Endothelial cell of umbilical vein (primary cell): Measurements from ENCODE around the gene PGLYRP4. TPM values are rescaled to one million over a fixed set of nuclear protein-coding genes. Genes with fewer than 3 reads are reported as not detected.

Experiments
- BruUV-seq: library from RNA; stranded (reverse); fragments of 400-500 nt; replicated peaks from 2 replicates; lab custom pipeline; 2021; lab: Mats Ljungman, UMichigan
- CTCF ChIA-PET: fragments of 300-600, 350-600 bp; sonication (Branson Sonifier 250); formaldehyde crosslinking; loops from one replicate; lab custom pipeline; 2021; ENCODE audit warnings: antibody characterized with exemption, inconsistent platforms; lab: Charles Lee
- POLR2A ChIA-PET: fragments of 300-600, 350-600 bp; sonication (Branson Sonifier 250); formaldehyde crosslinking; loops from one replicate; lab custom pipeline; 2021; ENCODE audit warnings: antibody characterized with exemption, inconsistent platforms; lab: Charles Lee
- DNase-seq: peaks from one replicate; pipeline ENCODE4 v3.0.0-alpha.2; 2011; ENCODE audit warnings: low read depth, low spot score
- FAIRE-seq: peaks from 2 replicates; lab custom pipeline; 2011; peaks lifted over from hg19 to GRCh38; lab: Jason Lieb, UNC
- H2AFZ ChIP-seq: 2 replicates; pipeline ENCODE4 v1.6.0; 2012; ENCODE audit warnings: low read depth, low read length, control low read depth, inconsistent platforms
- H3K27ac ChIP-seq: 2 replicates; pipeline ENCODE4 v1.5.1; 2011; ENCODE audit warnings: low read depth, mild to moderate bottlenecking, control low read depth, low read length, moderate library complexity; ENCODE audit not compliant: insufficient read depth
- H3K27me3 ChIP-seq, 2 experiments: 2 replicates each; pipeline versions ENCODE4 v1.6.0 to v1.6.1; 2011; ENCODE audit warnings: low read length in 2 of 2, mixed read lengths in 1 of 2; ENCODE audit not compliant: control insufficient read depth in 2 of 2, insufficient read depth in 2 of 2
- H3K36me3 ChIP-seq, 2 experiments: 2 replicates in 1 of 2; 3 replicates in 1 of 2; pipeline ENCODE4 v1.5.1; 2011; ENCODE audit warnings: low read length in 2 of 2, mild to moderate bottlenecking in 1 of 2, moderate library complexity in 1 of 2; ENCODE audit not compliant: control insufficient read depth in 2 of 2, insufficient read depth in 2 of 2; ENCODE audit errors: extremely low read depth in 1 of 2
- H3K4me1 ChIP-seq: 3 replicates; pipeline ENCODE4 v1.5.1; 2011; ENCODE audit warnings: mild to moderate bottlenecking, low read length; ENCODE audit not compliant: control insufficient read depth, insufficient read depth; ENCODE audit errors: extremely low read depth
- H3K4me2 ChIP-seq: 2 replicates; pipeline ENCODE4 v1.6.1; 2011; ENCODE audit warnings: low read length, control low read depth, mixed read lengths; ENCODE audit not compliant: insufficient read depth
- H3K4me3 ChIP-seq, 3 experiments: fragments of 200-600 bp in 1 of 3; sonication (generic), shearing (Covaris generic) in 1 of 3; replicated peaks in 1 of 3; 2 replicates each; pipeline ENCODE4 v1.5.1; 2011 to 2016; ENCODE audit warnings: control low read depth in 3 of 3, low read length in 3 of 3, mild to moderate bottlenecking in 2 of 3, inconsistent platforms in 1 of 3, low read depth in 1 of 3, moderate library complexity in 1 of 3; ENCODE audit not compliant: insufficient read depth in 1 of 3
- H3K79me2 ChIP-seq: 2 replicates; pipeline ENCODE4 v1.6.0; 2012; ENCODE audit warnings: low read length, inconsistent platforms; ENCODE audit not compliant: control insufficient read depth, insufficient read depth
- H3K9ac ChIP-seq: replicated peaks from 2 replicates; pipeline ENCODE3; 2011; ENCODE audit warnings: low read length, control low read depth; ENCODE audit not compliant: insufficient read depth; ENCODE audit errors: extremely low read depth
- H3K9me1 ChIP-seq: replicated peaks from 3 replicates; pipeline ENCODE4 v1.6.0; 2011; ENCODE audit warnings: mild to moderate bottlenecking, low read length; ENCODE audit not compliant: control insufficient read depth, insufficient read depth; ENCODE audit errors: extremely low read depth
- H3K9me3 ChIP-seq: replicated peaks from 2 replicates; pipeline ENCODE4 v1.5.1; 2012; ENCODE audit warnings: low read length, inconsistent platforms; ENCODE audit not compliant: control insufficient read depth, insufficient read depth
- H4K20me1 ChIP-seq: replicated peaks from 2 replicates; pipeline ENCODE3; 2011; ENCODE audit warnings: mild to moderate bottlenecking, low read length; ENCODE audit not compliant: control insufficient read depth, insufficient read depth; ENCODE audit errors: extremely low read depth
- CTCF ChIP-seq, 2 donors: IDR thresholded peaks; 1 replicate in 1 of 2; 2 replicates in 1 of 2; pipeline ENCODE4 v1.5.1; 2011; ENCODE audit warnings: low read length in 2 of 2, mild to moderate bottlenecking in 2 of 2, moderate library complexity in 2 of 2, control low read depth in 1 of 2, inconsistent platforms in 1 of 2, low read depth in 1 of 2; ENCODE audit not compliant: insufficient read depth in 1 of 2; ENCODE audit errors: extremely low read depth in 1 of 2
- EZH2 ChIP-seq: IDR thresholded peaks from 2 replicates; pipeline ENCODE4 v1.6.1; 2012; ENCODE audit warnings: borderline replicate concordance, low read depth, mild to moderate bottlenecking, moderate library complexity, low read length, inconsistent platforms; ENCODE audit not compliant: severe bottlenecking
- FOS ChIP-seq: IDR thresholded peaks from 2 replicates; pipeline ENCODE4 v1.6.1; 2011; ENCODE audit warnings: mild to moderate bottlenecking, low read length, moderate library complexity, borderline replicate concordance; ENCODE audit not compliant: insufficient read depth
- GATA2 ChIP-seq: IDR thresholded peaks from 2 replicates; pipeline ENCODE4 v1.7.0; 2011; ENCODE audit warnings: low read depth, mild to moderate bottlenecking, moderate library complexity, mixed read lengths, low read length; ENCODE audit not compliant: insufficient read length, insufficient read depth
- JUN ChIP-seq: IDR thresholded peaks from 2 replicates; pipeline ENCODE4 v1.6.1; 2011; ENCODE audit warnings: borderline replicate concordance, low read depth; ENCODE audit not compliant: insufficient read length, insufficient read depth
- MAX ChIP-seq: IDR thresholded peaks from 2 replicates; pipeline ENCODE4 v1.6.1; 2011; ENCODE audit not compliant: insufficient read depth, insufficient read length
- MYC ChIP-seq: IDR thresholded peaks from one replicate; pipeline ENCODE4 v1.6.1; 2011; ENCODE audit warnings: mild to moderate bottlenecking, low read depth, low read length
- POLR2A ChIP-seq: IDR thresholded peaks from 2 replicates; pipeline ENCODE4 v1.6.1; 2012; ENCODE audit warnings: low read depth, mild to moderate bottlenecking, control low read depth, low read length
- POLR2AphosphoS5 ChIP-seq: IDR thresholded peaks from 2 replicates; pipeline ENCODE4 v1.6.1; 2012; ENCODE audit warnings: low read depth, mild to moderate bottlenecking, control low read depth, low read length, moderate library complexity; ENCODE audit not compliant: insufficient read depth
- dilution Hi-C: fragments of 300-500 bp; cut with MboI; formaldehyde crosslinking; loops from one replicate; pipeline ENCODE4 v1.15.0; 2019; ENCODE audit warnings: low sequenced_read_pairs; ENCODE audit not compliant: extremely low pct_ligation_motif_present
- intact Hi-C: fragments of 100-400 bp; cut with micrococcal nuclease; formaldehyde crosslinking; loops from one replicate; pipeline ENCODE4 v1.10.0; 2022
- polyA plus RNA-seq, 4 experiments: library from polyadenylated mRNA; depleted of rRNA in 3 of 4; stranded (reverse) in 3 of 4; unstranded in 1 of 4; fragments of >200 nt; gene quantifications; 2 replicates each; pipeline versions ENCODE4 v1.2.1 to v1.2.3, GENCODE V29; 2011 to 2012; ENCODE audit warnings: missing spikeins in 1 of 4
- total RNA-seq: library from RNA; stranded (reverse); gene quantifications from 2 replicates; pipeline ENCODE4 v1.2.3, GENCODE V29; 2021

The PGLYRP4 gene
- total and polyA plus RNA-seq, 2 donors (not counting 3 experiments of a cell fraction or from before 2014, with no cell fraction given) = not detected

GRCh38 chr1:153336650-153337049, 12.0 kb downstream of the PGLYRP4 start:
- H2AFZ ChIP-seq = no peak overlapping the region
- no peaks in the 10 kb centered on the region for H3K4me1 ChIP-seq
- FAIRE-seq = no peak
- no peaks in the 10 kb centered on the region for H3K27me3 ChIP-seq
- H3K9ac ChIP-seq = no peak overlapping the region
- no peak overlapping the region for H3K27ac ChIP-seq
- no peaks in the 10 kb centered on the region for H3K9me1 ChIP-seq
- dilution Hi-C loops (no loop called here), intact Hi-C loops (no loop called here)
- ChIA-PET POLR2A (no interaction called here), CTCF (interaction anchor here (1.5 kb wide), 1 partner anchor 158 kb away, joined by 3 read pairs; no protein-coding TSS in a partner anchor)
- H3K4me2 ChIP-seq = no peak overlapping the region
- H3K36me3 ChIP-seq = no peaks in the 10 kb centered on the region
- H3K79me2 ChIP-seq = no peaks in the 10 kb centered on the region
- no peak for TF ChIP-seq MYC
- no peak for TF ChIP-seq POLR2AphosphoS5
- TF ChIP-seq CTCF (IDR thresholded peaks at IDR 0.05; ENCODE audit: extremely low read depth in 1 of 2, insufficient read depth in 1 of 2, low read depth in 1 of 2, low read length in 2 of 2) = no peak
- no peak for TF ChIP-seq FOS
- TF ChIP-seq EZH2 = no peak
- no peak for TF ChIP-seq POLR2A
- TF ChIP-seq MAX = no peak
- TF ChIP-seq GATA2 = no peak
- no peak for TF ChIP-seq JUN
- H3K9me3 ChIP-seq = no peaks in the 10 kb centered on the region
- H3K4me3 ChIP-seq = no peak overlapping the region
- no peak for DNase-seq
- BruUV-seq = no TSS peak
- H4K20me1 ChIP-seq = no peaks in the 10 kb centered on the region
